Astrocyte (in vitro differentiated cells and primary cell): ENCODE results near the gene RAP1A.

Source experiments
- CTCF ChIP-seq: IDR thresholded peaks from 2 replicates; pipeline ENCODE4 v1.5.1; 2011; ENCODE audit warnings: low read depth, mild to moderate bottlenecking, inconsistent platforms, low read length, moderate library complexity; ENCODE audit not compliant: insufficient read depth
- EZH2 ChIP-seq: IDR thresholded peaks from 2 replicates; pipeline ENCODE4 v1.6.1; 2012; ENCODE audit warnings: mild to moderate bottlenecking, low read length, inconsistent platforms; ENCODE audit not compliant: insufficient read depth

- TF ChIP-seq CTCF = no peak
- no peak for TF ChIP-seq EZH2
Measured at GRCh38 chr1:111734856-111735255, 115.3 kb downstream of the RAP1A start.
